Measurements from ENCODE around the gene CHRNA9.

CHRNA9 gene

GRCh38 chr4:40309250-40309774 lies 25.8 kb upstream of the CHRNA9 start:
- DNase-seq (ENCODE audit: low spot score) = peak; percentile 62

GRCh38 chr4:40310225-40310624 lies 24.9 kb upstream of the CHRNA9 start:
- no peak for DNase-seq (ENCODE audit: low spot score)

- no peak for DNase-seq (ENCODE audit: low spot score)
These were observed 23.3 kb upstream of the CHRNA9 start for GRCh38 chr4:40311811-40312346.

- DNase-seq (ENCODE audit: low spot score) = no peak
These were observed 20.2 kb upstream of the CHRNA9 start for GRCh38 chr4:40314951-40315350.

GRCh38 chr4:40316333-40316781 lies 18.8 kb upstream of the CHRNA9 start:
- no peak for DNase-seq (ENCODE audit: low spot score)

GRCh38 chr4:40316782-40317635 lies 18.1 kb upstream of the CHRNA9 start:
- DNase-seq (ENCODE audit: low spot score) = peak; percentile 69

GRCh38 chr4:40317916-40318658 lies 17.0 kb upstream of the CHRNA9 start:
- no peak for DNase-seq (ENCODE audit: low spot score)

- no peak for DNase-seq (ENCODE audit: low spot score)
These were observed 13.4 kb upstream of the CHRNA9 start for GRCh38 chr4:40321574-40322275.

GRCh38 chr4:40322811-40323210 lies 12.3 kb upstream of the CHRNA9 start:
- no peak for DNase-seq (ENCODE audit: low spot score)

GRCh38 chr4:40323866-40324265 lies 11.3 kb upstream of the CHRNA9 start:
- DNase-seq (ENCODE audit: low spot score) = no peak

- peak; percentile 81 for DNase-seq (ENCODE audit: low spot score)
These were observed 9.6 kb upstream of the CHRNA9 start for GRCh38 chr4:40325406-40326019.

GRCh38 chr4:40327340-40327739 lies 7.8 kb upstream of the CHRNA9 start:
- no peak for DNase-seq (ENCODE audit: low spot score)

- no peak for DNase-seq (ENCODE audit: low spot score)
These were observed 6.8 kb upstream of the CHRNA9 start for GRCh38 chr4:40328383-40328782.

- no peak for DNase-seq (ENCODE audit: low spot score)
These were observed 5.3 kb upstream of the CHRNA9 start for GRCh38 chr4:40329805-40330204.

GRCh38 chr4:40330536-40330935 lies 4.6 kb upstream of the CHRNA9 start:
- no peak for DNase-seq (ENCODE audit: low spot score)

- DNase-seq (ENCODE audit: low spot score) = no peak
These were observed 3.9 kb upstream of the CHRNA9 start for GRCh38 chr4:40331101-40331745.

GRCh38 chr4:40331961-40332360 lies 3.2 kb upstream of the CHRNA9 start:
- no peak for DNase-seq (ENCODE audit: low spot score)

- DNase-seq (ENCODE audit: low spot score) = no peak
These were observed 1.2 kb upstream of the CHRNA9 start for GRCh38 chr4:40333921-40334352.

- DNase-seq (ENCODE audit: low spot score) = no peak
These were observed 377 bp downstream of the CHRNA9 start for GRCh38 chr4:40335525-40335894.

GRCh38 chr4:40337051-40337450 lies 1.9 kb downstream of the CHRNA9 start:
- DNase-seq (ENCODE audit: low spot score) = no peak

- DNase-seq (ENCODE audit: low spot score) = no peak
These were observed 2.4 kb downstream of the CHRNA9 start for GRCh38 chr4:40337523-40337922.

All from germinal center (tissue), 1 donor.